Adrenal gland (tissue), 12 donors: ENCODE measurements around the gene PANK3. TPM values are rescaled to one million over a fixed set of nuclear protein-coding genes. Genes with fewer than 3 reads are reported as not detected.
A peak's percentile ranks its signal among the peaks of the same experiment; 100 is the strongest.

Source experiments
- DNase-seq, 7 donors: peaks; one replicate each; pipeline ENCODE4 v3.0.0-alpha.2; 2019 to 2020
- H3K27ac ChIP-seq, 5 donors: fragments of 200-600 bp; sonication (generic) in 4 of 5; 1 replicate in 3 of 5; 2 replicates in 2 of 5; pipeline versions ENCODE4 v1.5.1 to v1.8.0; 2016 to 2020; ENCODE audit warnings: mild to moderate bottlenecking in 1 of 5
- H3K27me3 ChIP-seq: fragments of 200-600 bp; 2 replicates; pipeline ENCODE4 v1.8.0; 2021
- H3K36me3 ChIP-seq, 2 donors: fragments of 200-600 bp; replicated peaks in 1 of 2; 1 replicate in 1 of 2; 2 replicates in 1 of 2; pipeline versions ENCODE4 v1.5.1 to v1.8.0; 2018 to 2022
- H3K4me1 ChIP-seq, 2 donors: fragments of 200-600 bp; replicated peaks in 1 of 2; 1 replicate in 1 of 2; 2 replicates in 1 of 2; pipeline versions ENCODE4 v1.5.1 to v1.8.0; 2018 to 2021
- H3K4me3 ChIP-seq, 4 donors: fragments of 200-600 bp; sonication (generic) in 3 of 4; one replicate each; pipeline ENCODE4 v1.5.1; 2016 to 2018
- H3K9me3 ChIP-seq, 3 donors: fragments of 200-600 bp; sonication (generic) in 1 of 3; replicated peaks in 1 of 3; 1 replicate in 2 of 3; 2 replicates in 1 of 3; pipeline versions ENCODE4 v1.5.1 to v1.8.0; 2016 to 2021
- POLR2A ChIP-seq, 2 donors: fragments of 450-650 bp; IDR thresholded peaks; one replicate each; pipeline ENCODE4 v1.6.1; 2017; ENCODE audit warnings: antibody characterized with exemption in 2 of 2, mild to moderate bottlenecking in 2 of 2, moderate library complexity in 1 of 2
- WGBS, 4 donors: extraction: QIAGEN DNeasy Blood & Tissue Kit in 2 of 4; methylation state at CpG; one replicate each; pipeline versions ENCODE4 v1.1.5 to v1.1.7; 2013 to 2017; 5-methylcytosine and 5-hydroxymethylcytosine counted together
- intact Hi-C, 2 donors: fragments of 100-400 bp; cut with DNase I; formaldehyde crosslinking; loops; one replicate each; pipeline versions ENCODE4 v1.14.1 to v1.15.0; 2022 to 2023
- polyA plus RNA-seq, 3 donors: library from polyadenylated mRNA; stranded (reverse); fragments of 200-250 nt in 2 of 3; fragments of 350-450 nt in 1 of 3; fragmentation: Illumina TruSeq in 1 of 3; extraction: RNeasy Lipid Tissue Mini Kit (QIAGEN cat#74804) in 1 of 3; gene quantifications; one replicate each; pipeline ENCODE4 v1.2.3, GENCODE V29; 2013 to 2014
- total RNA-seq, 9 donors: library from RNA; depleted of rRNA in 4 of 9; stranded (reverse); fragments of >200 nt in 4 of 9; fragments of 120-200 nt in 1 of 9; fragmentation: NEBNext Ultra II Directional in 1 of 9; extraction: Animal tissue kit (Norgen Biotek cat#: 25700) in 1 of 9; gene quantifications; one replicate each; pipeline versions ENCODE4 v1.1.0 to v1.2.4, GENCODE V29; 2013 to 2023
- TF ChIP-seq, protein P1 (sequence below), 6 experiments: fragments of 450-650 bp in 4 of 6; fragments of 200-600 bp in 2 of 6; sonication (generic) in 1 of 6; IDR thresholded peaks; 1 replicate in 5 of 6; 2 replicates in 1 of 6; pipeline versions ENCODE4 v1.5.1 to v1.8.0; 2016 to 2021; ENCODE audit warnings: antibody characterized with exemption in 6 of 6, mild to moderate bottlenecking in 2 of 6, moderate library complexity in 1 of 6
- donor health status: healthy with polysubstance abuse.
- donor health status: Bipolar disorder and iron deficiency.
- donor health status: DM: yes; HTN: yes; CAD: no.
- donor health status: DM: no; HTN: no; CAD: no.
- donor health status: DM: no; HTN: no; CAD: no.
- donor health status: DM: yes; HTN: yes; CAD: no.

PANK3 gene
- total and polyA plus RNA-seq, 12 donors = 5.2 to 130 (median 58.4) TPM

DNA sequence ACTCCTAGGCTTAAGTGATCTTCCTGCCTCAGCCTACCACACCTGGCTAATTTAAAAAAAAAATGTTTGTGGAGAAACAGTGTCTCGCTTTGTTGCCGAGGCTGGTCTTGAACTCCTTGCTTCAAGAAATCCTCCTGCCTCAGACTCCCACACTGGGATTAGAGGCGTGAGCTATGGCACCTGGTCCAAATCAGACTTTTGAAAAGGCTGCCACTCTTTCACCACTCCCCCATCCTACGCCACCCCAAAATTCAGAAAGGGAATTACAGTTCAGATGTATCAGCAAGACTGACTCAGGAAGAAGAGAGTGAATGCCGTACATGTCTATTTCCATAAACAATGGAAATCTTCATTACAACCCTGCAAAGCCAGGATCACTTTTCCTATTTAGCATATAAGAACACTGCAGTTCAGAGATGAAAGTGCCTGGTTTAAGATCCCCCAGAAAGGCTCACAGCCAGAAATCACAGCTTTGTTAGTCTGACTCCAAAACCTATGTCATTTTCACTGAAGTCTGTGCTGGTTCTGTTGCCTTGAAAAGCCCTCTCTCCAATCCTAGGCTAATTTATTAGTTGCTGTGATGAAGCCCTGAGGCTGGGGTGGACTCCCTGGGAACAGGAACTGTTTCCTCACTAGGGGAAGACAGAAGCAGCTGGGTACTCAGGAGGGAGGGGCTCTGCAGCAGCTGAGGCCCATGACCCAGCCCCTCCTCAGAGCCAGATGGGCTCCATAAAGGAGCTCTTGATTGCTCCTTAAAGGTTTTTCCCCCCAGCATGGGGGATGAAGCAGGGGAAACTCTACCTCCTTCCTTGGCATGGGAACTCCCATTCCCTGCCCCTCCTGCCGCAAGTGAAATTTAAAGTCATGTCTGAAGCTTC lies 46.9 kb downstream of the PANK3 start:
- Histone ChIP-seq H3K27me3 (no peaks in the 10 kb centered on the region), H3K27ac (no peak overlapping the region), H3K9me3 (no peaks in the 10 kb centered on the region), H3K4me1 (peaks cover 0 to 5% of the 10 kb centered on the region in 2 donors), H3K4me3 (no peak overlapping the region), H3K36me3 (no peaks in the 10 kb centered on the region)
- 65 to 84% (median 75%) methylated on average over 6 of the region's 6 CpGs for WGBS, 4 donors
- no peak for DNase-seq
- TF ChIP-seq, protein P1, sequence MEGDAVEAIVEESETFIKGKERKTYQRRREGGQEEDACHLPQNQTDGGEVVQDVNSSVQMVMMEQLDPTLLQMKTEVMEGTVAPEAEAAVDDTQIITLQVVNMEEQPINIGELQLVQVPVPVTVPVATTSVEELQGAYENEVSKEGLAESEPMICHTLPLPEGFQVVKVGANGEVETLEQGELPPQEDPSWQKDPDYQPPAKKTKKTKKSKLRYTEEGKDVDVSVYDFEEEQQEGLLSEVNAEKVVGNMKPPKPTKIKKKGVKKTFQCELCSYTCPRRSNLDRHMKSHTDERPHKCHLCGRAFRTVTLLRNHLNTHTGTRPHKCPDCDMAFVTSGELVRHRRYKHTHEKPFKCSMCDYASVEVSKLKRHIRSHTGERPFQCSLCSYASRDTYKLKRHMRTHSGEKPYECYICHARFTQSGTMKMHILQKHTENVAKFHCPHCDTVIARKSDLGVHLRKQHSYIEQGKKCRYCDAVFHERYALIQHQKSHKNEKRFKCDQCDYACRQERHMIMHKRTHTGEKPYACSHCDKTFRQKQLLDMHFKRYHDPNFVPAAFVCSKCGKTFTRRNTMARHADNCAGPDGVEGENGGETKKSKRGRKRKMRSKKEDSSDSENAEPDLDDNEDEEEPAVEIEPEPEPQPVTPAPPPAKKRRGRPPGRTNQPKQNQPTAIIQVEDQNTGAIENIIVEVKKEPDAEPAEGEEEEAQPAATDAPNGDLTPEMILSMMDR (IDR thresholded peaks at IDR 0.05) = no peak
- TF ChIP-seq POLR2A (IDR thresholded peaks at IDR 0.05) = no peak
- intact Hi-C loops = no loop called here

DNA sequence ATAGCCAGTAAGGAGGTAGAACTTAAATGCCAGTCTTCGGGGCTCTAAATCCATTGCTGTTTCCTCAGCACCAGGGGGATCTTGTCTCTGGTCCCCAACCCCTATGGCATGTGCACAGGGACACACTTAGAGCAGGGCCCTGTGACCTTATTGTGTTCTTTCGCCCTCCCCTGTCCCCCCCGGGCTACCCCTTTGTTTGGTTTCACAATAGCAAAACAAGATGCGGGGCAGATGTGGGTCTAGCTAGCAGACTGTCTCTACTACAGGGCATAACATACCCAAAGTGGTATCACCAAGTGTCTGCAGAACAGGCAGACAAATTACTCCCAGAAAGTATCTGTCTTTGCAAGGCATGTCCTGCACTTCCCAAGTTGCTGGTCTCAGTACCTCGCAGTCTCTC lies 48.0 kb downstream of the PANK3 start:
- no peaks in the 10 kb centered on the region for H3K27me3 ChIP-seq
- no peaks in the 10 kb centered on the region for H3K9me3 ChIP-seq
- H3K4me1 ChIP-seq = peaks cover 0 to 5% of the 10 kb centered on the region in 2 donors
- no peaks in the 10 kb centered on the region for H3K36me3 ChIP-seq
- 73 to 86% (median 82%) methylated on average over 4 to 5 of the region's 5 CpGs for WGBS, 4 donors
- no peak for DNase-seq
- no peak overlapping the region for H3K4me3 ChIP-seq
- intact Hi-C loops = no loop called here
- H3K27ac ChIP-seq = no peak overlapping the region
- TF ChIP-seq, protein P1 (IDR thresholded peaks at IDR 0.05) = no peak
- TF ChIP-seq POLR2A (IDR thresholded peaks at IDR 0.05) = no peak

DNA sequence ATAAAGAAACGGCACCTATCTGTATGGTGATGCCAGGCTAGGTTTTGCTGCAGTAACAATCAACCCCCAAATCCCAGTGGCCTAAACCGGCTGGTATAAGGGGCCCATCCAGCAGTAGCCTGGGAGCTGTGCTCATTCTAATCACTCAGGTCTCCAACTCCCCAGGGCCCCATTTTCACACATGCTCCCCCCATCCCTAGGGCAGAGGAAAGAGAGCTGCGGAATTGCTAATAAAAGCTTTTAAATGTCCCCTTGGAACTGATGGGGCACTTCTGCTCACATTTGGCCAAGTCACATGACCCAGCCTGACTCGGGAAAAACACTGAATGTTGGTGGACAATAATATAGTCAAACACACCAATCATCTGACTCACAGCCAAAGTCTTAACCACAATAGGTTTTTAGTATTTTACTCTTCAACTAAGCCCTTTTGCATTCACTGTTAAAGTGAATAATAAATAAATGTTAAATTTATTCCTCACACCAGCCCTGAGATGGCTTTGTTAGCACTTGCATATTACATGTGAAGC lies 48.5 kb downstream of the PANK3 start:
- no peak for DNase-seq
- no peaks in the 10 kb centered on the region for H3K9me3 ChIP-seq
- intact Hi-C loops = no loop called here
- TF ChIP-seq, protein P1 (IDR thresholded peaks at IDR 0.05) = no peak
- no peaks in the 10 kb centered on the region for H3K36me3 ChIP-seq
- no peak overlapping the region for H3K4me3 ChIP-seq
- 75 to 82% (median 80%) methylated on average over 4 of the region's 4 CpGs for WGBS, 4 donors
- no peak overlapping the region for H3K27ac ChIP-seq
- H3K4me1 ChIP-seq = peaks cover 0 to 5% of the 10 kb centered on the region in 2 donors
- H3K27me3 ChIP-seq = no peaks in the 10 kb centered on the region

DNA sequence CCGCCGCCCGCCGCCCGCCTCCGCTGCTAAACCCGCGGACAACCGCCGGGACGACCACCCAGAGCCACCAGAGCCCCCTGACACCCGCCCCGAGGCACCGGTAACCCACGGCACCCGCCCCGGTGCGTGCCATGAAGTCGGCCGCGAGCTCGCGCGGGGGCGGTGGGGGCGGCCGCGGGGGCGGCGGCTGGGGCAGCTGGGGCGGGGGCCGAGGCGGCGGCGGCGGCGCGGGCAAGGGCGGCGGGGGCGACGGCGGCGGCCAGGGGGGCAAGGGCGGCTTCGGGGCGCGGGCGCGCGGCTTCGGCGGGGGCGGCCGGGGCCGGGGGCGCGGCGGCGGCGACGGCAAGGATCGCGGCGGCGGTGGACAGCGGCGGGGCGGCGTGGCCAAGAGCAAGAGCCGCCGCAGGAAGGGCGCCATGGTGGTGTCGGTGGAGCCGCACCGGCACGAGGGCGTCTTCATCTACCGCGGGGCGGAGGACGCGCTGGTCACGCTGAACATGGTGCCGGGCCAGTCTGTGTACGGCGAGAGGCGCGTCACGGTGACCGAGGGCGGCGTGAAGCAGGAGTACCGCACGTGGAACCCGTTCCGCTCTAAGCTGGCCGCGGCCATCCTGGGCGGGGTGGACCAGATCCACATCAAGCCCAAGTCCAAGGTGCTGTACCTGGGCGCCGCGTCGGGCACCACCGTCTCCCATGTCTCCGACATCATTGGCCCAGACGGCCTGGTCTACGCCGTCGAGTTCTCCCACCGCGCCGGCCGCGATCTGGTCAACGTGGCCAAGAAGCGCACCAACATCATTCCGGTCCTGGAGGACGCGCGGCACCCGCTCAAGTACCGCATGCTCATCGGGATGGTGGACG lies 49.6 kb downstream of the PANK3 start:
- DNase-seq = peak in 5 of 7 donors; percentile 18 to 56 (median 21)
- intact Hi-C loops = no loop called here
- no peaks in the 10 kb centered on the region for H3K9me3 ChIP-seq
- 14 to 35% (median 20%) methylated on average over 5 to 122 of the region's 125 CpGs for whole genome bisulfite sequencing, 4 donors
- H3K4me1 ChIP-seq = peaks cover 0 to 5% of the 10 kb centered on the region in 2 donors
- TF ChIP-seq, protein P1 (IDR thresholded peaks at IDR 0.05) = no peak
- no peak for TF ChIP-seq POLR2A (IDR thresholded peaks at IDR 0.05)
- H3K27me3 ChIP-seq = no peaks in the 10 kb centered on the region
- H3K36me3 ChIP-seq = no peaks in the 10 kb centered on the region
- H3K4me3 ChIP-seq = peak overlapping the region in 2 of 4 donors; percentile 28 to 57
- no peak overlapping the region for H3K27ac ChIP-seq
